Trophoblast cell (in vitro differentiated cells and primary cell): ENCODE results near the gene CAMKK1.

Source experiments
- DNase-seq, 2 donors: peaks; one replicate each; pipeline ENCODE4 v3.0.0-alpha.2; 2016
- H2AFZ ChIP-seq: 2 replicates; pipeline ENCODE4 v1.6.1; 2013; ENCODE audit warnings: low read length, moderate library complexity, mild to moderate bottlenecking; ENCODE audit not compliant: insufficient read depth, poor library complexity
- H2AK5ac ChIP-seq: 2 replicates; pipeline ENCODE4 v1.6.1; 2013; ENCODE audit warnings: mild to moderate bottlenecking, low read length
- H2BK120ac ChIP-seq: 2 replicates; pipeline ENCODE4 v1.6.1; 2013; ENCODE audit warnings: low read length, mild to moderate bottlenecking, moderate library complexity; ENCODE audit not compliant: insufficient read depth, poor library complexity
- H2BK12ac ChIP-seq: 2 replicates; pipeline ENCODE4 v1.6.1; 2013; ENCODE audit warnings: mild to moderate bottlenecking, low read length, moderate library complexity
- H2BK5ac ChIP-seq: 2 replicates; pipeline ENCODE4 v1.6.1; 2013; ENCODE audit warnings: low read length, low read depth, moderate library complexity, mild to moderate bottlenecking; ENCODE audit not compliant: poor library complexity
- H3K14ac ChIP-seq: 2 replicates; pipeline ENCODE4 v1.6.1; 2013; ENCODE audit warnings: mild to moderate bottlenecking, low read length
- H3K18ac ChIP-seq: 2 replicates; pipeline ENCODE4 v1.6.1; 2013; ENCODE audit warnings: mild to moderate bottlenecking, low read length
- H3K23ac ChIP-seq: 2 replicates; pipeline ENCODE4 v1.6.1; 2013; ENCODE audit warnings: low read length
- H3K27ac ChIP-seq: 2 replicates; pipeline ENCODE4 v1.5.1; 2013; ENCODE audit warnings: low read depth, mild to moderate bottlenecking, inconsistent platforms, low read length, moderate library complexity
- H3K27me3 ChIP-seq: 2 replicates; pipeline ENCODE4 v1.6.1; 2013; ENCODE audit warnings: inconsistent platforms, mild to moderate bottlenecking, low read length, moderate library complexity; ENCODE audit not compliant: insufficient read depth
- H3K36me3 ChIP-seq, 2 experiments: 1 replicate in 1 of 2; 2 replicates in 1 of 2; pipeline ENCODE4 v1.6.1; 2013; ENCODE audit warnings: low read length in 2 of 2, mild to moderate bottlenecking in 2 of 2, moderate library complexity in 1 of 2; ENCODE audit not compliant: insufficient read depth in 2 of 2, control insufficient read depth in 1 of 2
- H3K4ac ChIP-seq: 2 replicates; pipeline ENCODE4 v1.6.1; 2013; ENCODE audit warnings: low read depth, mild to moderate bottlenecking, low read length, moderate library complexity
- H3K4me1 ChIP-seq, 2 experiments: 1 replicate in 1 of 2; 2 replicates in 1 of 2; pipeline ENCODE4 v1.6.1; 2013; ENCODE audit warnings: low read length in 2 of 2, mild to moderate bottlenecking in 2 of 2, moderate library complexity in 1 of 2; ENCODE audit not compliant: insufficient read depth in 2 of 2, control insufficient read depth in 1 of 2
- H3K4me2 ChIP-seq: 2 replicates; pipeline ENCODE4 v1.6.1; 2013; ENCODE audit warnings: inconsistent platforms, mild to moderate bottlenecking, low read length, moderate library complexity
- H3K4me3 ChIP-seq: 2 replicates; pipeline ENCODE4 v1.5.1; 2013; ENCODE audit warnings: mild to moderate bottlenecking, low read depth, low read length, inconsistent platforms
- H3K79me1 ChIP-seq: one replicate; pipeline ENCODE4 v1.6.1; 2013; ENCODE audit warnings: low read length
- H3K79me2 ChIP-seq: 2 replicates; pipeline ENCODE4 v1.6.1; 2013; ENCODE audit warnings: low read length, mild to moderate bottlenecking; ENCODE audit not compliant: control insufficient read depth, insufficient read depth, poor library complexity
- H3K9ac ChIP-seq: 2 replicates; pipeline ENCODE4 v1.6.1; 2013; ENCODE audit warnings: mild to moderate bottlenecking, low read length
- H3K9me3 ChIP-seq: 2 replicates; pipeline ENCODE4 v1.6.1; 2013; ENCODE audit warnings: low read depth, mild to moderate bottlenecking, control low read depth, inconsistent platforms, low read length; ENCODE audit not compliant: insufficient read depth
- H4K12ac ChIP-seq: 2 replicates; pipeline ENCODE4 v1.6.1; 2013; ENCODE audit warnings: low read depth, mild to moderate bottlenecking, low read length, moderate library complexity
- H4K8ac ChIP-seq: 2 replicates; pipeline ENCODE4 v1.6.1; 2013; ENCODE audit warnings: low read depth, mild to moderate bottlenecking, low read length, moderate library complexity
- H4K91ac ChIP-seq: one replicate; pipeline ENCODE4 v1.6.1; 2013; ENCODE audit warnings: low read depth, mild to moderate bottlenecking, low read length, moderate library complexity
- WGBS: extraction: QIAGEN DNeasy Blood & Tissue Kit; methylation state at CpG from one replicate; pipeline ENCODE4 v1.1.7; 2013; ENCODE audit warnings: missing lambda C conversion rate; ENCODE audit not compliant: insufficient read length, insufficient coverage; ENCODE audit errors: extremely low coverage; 5-methylcytosine and 5-hydroxymethylcytosine counted together

Gene CAMKK1

DNA sequence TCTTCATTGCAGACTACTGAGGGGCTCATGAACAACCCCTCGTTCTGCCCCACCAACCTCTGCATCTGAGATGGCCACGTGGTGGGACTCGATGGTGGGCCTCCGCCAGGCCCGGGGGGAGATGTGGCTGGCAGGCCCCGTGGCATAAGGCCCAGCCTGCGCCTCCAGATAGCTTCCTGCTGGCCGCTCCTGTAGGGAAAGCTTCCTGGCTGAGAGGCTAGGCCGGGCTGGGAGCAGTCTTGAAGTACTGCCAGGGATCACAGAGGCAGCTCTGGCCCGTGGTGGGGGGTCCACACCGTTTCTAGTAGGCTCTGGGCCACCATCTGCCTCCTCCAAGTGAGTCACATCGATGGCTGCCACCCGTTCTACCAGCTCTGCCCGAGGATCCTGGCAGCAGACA, 7.6 kb downstream of the CAMKK1 start:
- Histone ChIP-seq H2AK5ac (no peak overlapping the region), H3K4me2 (no peak overlapping the region), H3K79me2 (no peaks in the 10 kb centered on the region), H3K36me3 (no peaks in the 10 kb centered on the region), H2BK12ac (no peak overlapping the region), H3K14ac (no peak overlapping the region), H3K4me1 (no peaks in the 10 kb centered on the region), H2BK120ac (no peak overlapping the region), H2BK5ac (no peak overlapping the region), H3K4ac (no peak overlapping the region), H4K91ac (no peak overlapping the region), H3K9me3 (peaks cover 5% of the 10 kb centered on the region), H3K9ac (no peak overlapping the region), H3K23ac (no peak overlapping the region), H3K79me1 (no peaks in the 10 kb centered on the region), H3K27ac (no peak overlapping the region), H3K18ac (no peak overlapping the region), H2AFZ (no peak overlapping the region), H4K12ac (no peak overlapping the region), H3K27me3 (no peaks in the 10 kb centered on the region), H3K4me3 (no peak overlapping the region), H4K8ac (no peak overlapping the region)
- DNase-seq: no peak
- no CpG with 5 or more reads among the region's 14 CpGs for WGBS

DNA sequence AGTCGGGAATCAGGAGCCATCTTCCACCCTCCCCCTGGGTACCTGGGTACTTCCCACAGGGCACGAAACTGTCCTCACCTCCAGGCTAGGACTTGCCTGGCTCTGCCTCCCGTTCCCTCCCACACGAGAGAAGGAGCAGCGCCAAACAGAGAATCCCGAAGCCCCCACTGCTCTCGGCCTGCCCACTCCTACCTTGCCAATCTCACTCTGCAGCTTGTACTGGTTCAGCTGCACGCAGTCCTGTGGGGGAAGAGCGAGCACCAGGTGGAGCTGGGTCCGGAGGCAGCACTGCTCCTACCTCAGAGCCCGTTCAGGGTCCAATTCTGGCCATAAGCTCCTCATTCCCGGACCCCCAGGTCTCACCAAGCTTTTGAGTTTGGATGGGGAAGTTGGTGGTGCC, 8.7 kb downstream of the CAMKK1 start:
- Histone ChIP-seq H2AFZ (no peak overlapping the region), H3K27ac (no peak overlapping the region), H3K9ac (no peak overlapping the region), H3K14ac (no peak overlapping the region), H2BK120ac (no peak overlapping the region), H3K36me3 (no peaks in the 10 kb centered on the region), H3K79me1 (no peaks in the 10 kb centered on the region), H4K8ac (no peak overlapping the region), H4K91ac (no peak overlapping the region), H3K9me3 (peaks cover 4% of the 10 kb centered on the region), H2BK12ac (no peak overlapping the region), H2BK5ac (no peak overlapping the region), H3K4ac (no peak overlapping the region), H3K79me2 (no peaks in the 10 kb centered on the region), H3K4me1 (no peaks in the 10 kb centered on the region), H3K18ac (no peak overlapping the region), H2AK5ac (no peak overlapping the region), H3K27me3 (no peaks in the 10 kb centered on the region), H3K23ac (no peak overlapping the region), H4K12ac (no peak overlapping the region), H3K4me2 (no peak overlapping the region), H3K4me3 (no peak overlapping the region)
- no peak for DNase-seq
- WGBS: no CpG with 5 or more reads among the region's 12 CpGs

DNA sequence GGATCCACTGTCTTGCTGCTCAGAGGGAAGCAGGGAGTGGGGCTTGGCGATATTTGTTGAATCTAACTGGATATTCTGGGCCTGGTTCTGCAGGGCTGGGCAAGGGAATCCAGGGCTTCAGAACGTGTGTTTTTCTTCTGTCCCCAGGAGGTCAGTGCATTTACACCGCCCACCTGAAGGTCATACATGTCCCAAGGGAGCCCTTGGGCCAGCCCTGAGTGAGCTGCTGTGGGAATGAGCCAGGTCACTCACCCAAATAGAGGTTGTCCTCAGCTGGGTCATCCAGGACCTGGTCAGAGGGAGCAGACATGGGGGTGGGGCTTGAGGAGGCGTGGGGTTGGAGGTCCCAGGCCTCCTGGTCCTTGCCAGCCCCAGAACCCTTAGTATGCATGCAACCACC, 10.6 kb downstream of the CAMKK1 start:
- no peak overlapping the region for H2AK5ac ChIP-seq
- no peak overlapping the region for H2BK120ac ChIP-seq
- H2BK5ac ChIP-seq: no peak overlapping the region
- H4K91ac ChIP-seq: no peak overlapping the region
- no peaks in the 10 kb centered on the region for H3K79me1 ChIP-seq
- H2AFZ ChIP-seq: no peak overlapping the region
- WGBS: no CpG with 5 or more reads among the region's 4 CpGs
- no peaks in the 10 kb centered on the region for H3K79me2 ChIP-seq
- no peak overlapping the region for H2BK12ac ChIP-seq
- DNase-seq: no peak
- no peak overlapping the region for H3K4me3 ChIP-seq
- H3K4me2 ChIP-seq: no peak overlapping the region
- no peak overlapping the region for H3K9ac ChIP-seq
- H3K14ac ChIP-seq: no peak overlapping the region
- no peak overlapping the region for H3K27ac ChIP-seq
- no peaks in the 10 kb centered on the region for H3K4me1 ChIP-seq
- H4K8ac ChIP-seq: no peak overlapping the region
- no peaks in the 10 kb centered on the region for H3K9me3 ChIP-seq
- H3K4ac ChIP-seq: no peak overlapping the region
- H3K23ac ChIP-seq: no peak overlapping the region
- no peak overlapping the region for H4K12ac ChIP-seq
- no peaks in the 10 kb centered on the region for H3K36me3 ChIP-seq
- no peaks in the 10 kb centered on the region for H3K27me3 ChIP-seq
- H3K18ac ChIP-seq: no peak overlapping the region

DNA sequence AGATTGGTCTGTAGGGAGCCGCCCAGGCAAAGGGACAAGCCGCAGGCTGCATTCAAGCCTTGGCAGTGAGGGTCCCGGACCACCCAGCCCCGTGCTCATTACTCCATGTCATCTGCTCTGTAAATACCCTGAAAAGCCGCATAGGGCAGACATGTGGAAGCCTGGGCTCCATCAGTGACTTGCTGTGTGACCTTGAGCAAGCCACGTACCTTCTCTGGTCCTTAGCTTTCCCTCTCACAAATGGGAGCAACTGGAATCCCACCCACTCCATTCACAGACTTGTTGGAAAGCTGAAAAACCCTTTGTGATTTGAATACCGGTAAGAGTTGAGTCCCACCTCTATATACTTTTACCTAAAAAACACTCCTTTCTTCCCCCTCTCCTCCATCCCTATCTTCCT, 11.9 kb downstream of the CAMKK1 start:
- Histone ChIP-seq H2AK5ac (no peak overlapping the region), H2BK12ac (no peak overlapping the region), H3K27me3 (no peaks in the 10 kb centered on the region), H4K91ac (no peak overlapping the region), H3K36me3 (no peaks in the 10 kb centered on the region), H3K23ac (no peak overlapping the region), H3K18ac (no peak overlapping the region), H2BK5ac (no peak overlapping the region), H3K27ac (no peak overlapping the region), H3K4me3 (no peak overlapping the region), H3K14ac (no peak overlapping the region), H3K79me1 (no peaks in the 10 kb centered on the region), H3K79me2 (no peaks in the 10 kb centered on the region), H3K4me1 (no peaks in the 10 kb centered on the region), H4K12ac (no peak overlapping the region), H3K9ac (no peak overlapping the region), H4K8ac (no peak overlapping the region), H3K9me3 (no peaks in the 10 kb centered on the region), H3K4me2 (no peak overlapping the region), H2AFZ (no peak overlapping the region), H3K4ac (no peak overlapping the region), H2BK120ac (no peak overlapping the region)
- DNase-seq: no peak
- WGBS: no CpG with 5 or more reads among the region's 7 CpGs
